HG03575 (cell line): ENCODE data around the gene ZBED5.
"Not testable (repeated sequence)": the region's sequence is repeated elsewhere in the genome, so short reads cannot be mapped to it uniquely, and the experiment has no call there.

Experiments
- ATAC-seq: cut with Tn5 transposase; IDR thresholded peaks from one replicate; pipeline ENCODE4 v1.9.1; 2021; ENCODE audit not compliant: unreplicated experiment, insufficient number of reproducible peaks, low FRiP score; ENCODE audit errors: extremely low read depth

Gene ZBED5

DNA sequence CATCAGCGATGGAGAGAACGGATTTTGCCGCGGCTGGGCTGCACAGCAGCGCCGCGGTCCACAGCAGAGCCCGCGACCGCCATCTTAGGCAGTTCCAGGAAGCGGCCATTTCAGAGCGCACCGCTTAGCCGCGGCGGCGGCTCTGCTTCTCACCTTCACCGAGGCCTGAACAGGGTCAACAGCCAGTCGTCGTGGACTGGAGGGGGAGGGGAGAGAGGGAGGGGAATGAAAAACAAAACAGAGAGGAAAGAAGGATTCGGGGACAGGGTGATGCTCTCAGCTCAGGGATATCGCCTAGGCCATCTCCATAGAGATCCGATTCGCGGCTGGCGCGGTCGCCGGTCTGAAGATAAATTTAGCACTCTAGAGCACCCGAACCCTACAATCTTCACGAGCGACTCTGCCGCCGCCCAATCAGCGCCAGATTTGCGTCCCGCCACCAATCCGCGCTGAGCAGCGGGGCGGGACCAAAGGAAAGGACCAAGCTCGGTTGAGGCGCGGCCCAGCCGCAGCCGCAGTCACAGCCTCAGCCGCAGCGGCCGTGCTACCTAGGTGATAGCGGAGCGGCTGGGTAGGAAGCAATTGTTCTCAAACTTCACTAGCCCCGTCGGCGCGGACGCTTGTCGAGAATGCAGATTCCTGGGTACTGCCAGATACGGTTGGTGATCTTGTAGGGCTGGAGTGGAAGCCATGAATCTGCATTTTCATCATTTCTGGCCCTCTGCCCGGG lies at the start of gene ZBED5:
Gene ZBED5 (minus strand): TSS at position 345 of the 730 bp plus-strand sequence. CDS start 3,108 bp downstream, outside the sequence.
- ATAC-seq = peak; percentile 79

DNA sequence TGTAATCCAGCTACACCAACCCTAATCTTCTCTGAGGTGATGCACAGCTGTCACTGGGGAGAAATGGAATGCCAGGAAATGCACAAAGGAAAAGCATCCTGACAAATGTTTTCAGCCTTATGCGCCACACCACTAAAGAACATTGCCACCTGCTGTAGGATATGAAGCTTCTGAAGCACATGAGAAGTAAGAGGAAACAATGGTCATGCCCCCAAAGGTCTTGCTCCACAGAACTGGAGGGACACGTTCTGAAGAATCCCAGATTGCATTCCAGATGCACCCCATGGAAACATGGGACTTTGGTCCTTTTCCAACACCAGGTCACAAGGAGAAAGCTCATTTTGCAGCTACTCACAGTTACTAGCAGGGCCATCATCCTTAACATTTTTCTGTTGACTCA lies 48.7 kb upstream of the ZBED5 start:
- no peak for ATAC-seq

DNA sequence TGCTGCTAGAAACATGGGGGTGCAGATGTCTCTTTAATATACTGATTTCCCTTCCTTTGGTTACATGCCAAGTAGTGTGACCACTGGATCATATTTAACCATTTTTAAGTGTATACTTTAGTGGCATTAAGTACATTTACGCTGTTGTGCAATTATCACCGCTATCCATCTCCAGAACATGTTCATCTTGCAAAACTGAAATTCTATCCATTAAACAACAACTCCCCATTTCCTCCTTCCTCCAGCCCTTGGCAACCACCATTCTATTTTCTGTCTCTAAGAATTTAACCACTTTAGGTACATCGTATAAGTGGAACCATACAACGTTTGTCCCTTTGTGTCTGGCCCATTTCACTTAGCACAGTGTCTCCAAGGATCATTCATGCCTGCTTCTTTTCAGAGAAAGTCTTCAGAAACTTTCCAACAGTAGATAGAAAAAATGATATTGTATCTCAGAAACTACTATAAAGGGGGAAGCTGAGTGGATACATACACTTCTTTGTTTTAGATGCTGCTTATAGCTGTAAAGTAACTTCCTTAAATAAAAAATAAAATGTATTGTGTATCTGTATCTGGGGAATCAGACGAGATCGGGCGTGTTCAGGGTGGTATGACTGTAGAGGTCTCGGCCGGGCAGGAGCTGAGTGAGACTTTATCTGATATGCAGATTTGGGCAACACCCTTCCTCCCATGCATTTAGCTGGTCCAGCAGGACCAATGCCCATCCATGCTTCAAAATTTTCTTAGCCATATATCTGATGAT lies 44.6 kb upstream of the ZBED5 start:
- no peak for ATAC-seq

DNA sequence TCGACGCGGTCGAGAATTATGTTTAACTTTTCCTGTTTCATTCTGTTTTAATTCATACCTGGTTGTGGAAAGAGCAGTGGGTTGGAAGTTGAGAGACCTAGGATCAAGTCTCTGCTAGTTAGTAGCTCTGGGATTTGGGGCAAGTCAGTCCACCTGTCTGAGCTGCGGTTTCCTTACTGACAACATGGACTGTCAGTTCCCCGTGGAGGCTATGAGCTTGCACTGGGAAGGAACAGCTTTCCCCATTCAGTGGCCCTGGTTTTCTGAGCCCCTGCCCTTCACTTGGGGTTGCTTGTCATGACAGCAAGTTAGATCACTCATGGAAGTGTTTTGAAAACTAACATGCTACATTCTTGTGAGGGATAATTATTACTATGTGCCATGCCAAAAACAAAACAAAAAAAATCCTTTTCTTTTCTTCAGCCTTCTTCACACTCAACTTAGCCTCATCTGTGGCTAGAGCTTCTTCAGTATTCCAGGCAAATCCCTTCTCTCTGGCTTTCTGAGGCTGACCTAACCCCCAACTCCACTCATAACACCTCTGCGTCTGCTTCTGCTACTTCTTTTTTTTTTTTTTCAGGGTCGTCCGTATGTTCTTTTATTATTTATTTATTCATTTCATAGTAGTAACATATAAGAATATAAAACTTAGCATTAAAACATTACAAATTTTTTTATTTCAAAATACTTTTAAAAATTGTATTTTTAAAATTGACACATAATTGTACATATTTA lies 43.0 kb upstream of the ZBED5 start:
- ATAC-seq = no peak

GRCh38 chr11:10899121-10899830 lies 41.4 kb upstream of the ZBED5 start:
- no peak for ATAC-seq

DNA sequence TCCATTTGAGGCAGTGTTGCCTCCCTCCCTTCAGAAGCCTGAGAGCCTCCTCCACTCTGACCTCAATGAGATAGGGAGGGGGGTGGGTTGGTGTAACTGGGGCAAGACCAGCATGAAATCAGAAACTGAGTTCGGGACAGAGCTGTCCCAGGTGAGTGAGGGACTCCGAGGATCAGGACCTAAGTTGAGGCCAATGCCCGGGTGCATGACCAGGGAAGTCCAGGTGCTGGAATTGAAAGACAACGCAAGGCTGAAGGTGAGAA lies 40.8 kb upstream of the ZBED5 start:
- ATAC-seq = no peak

DNA sequence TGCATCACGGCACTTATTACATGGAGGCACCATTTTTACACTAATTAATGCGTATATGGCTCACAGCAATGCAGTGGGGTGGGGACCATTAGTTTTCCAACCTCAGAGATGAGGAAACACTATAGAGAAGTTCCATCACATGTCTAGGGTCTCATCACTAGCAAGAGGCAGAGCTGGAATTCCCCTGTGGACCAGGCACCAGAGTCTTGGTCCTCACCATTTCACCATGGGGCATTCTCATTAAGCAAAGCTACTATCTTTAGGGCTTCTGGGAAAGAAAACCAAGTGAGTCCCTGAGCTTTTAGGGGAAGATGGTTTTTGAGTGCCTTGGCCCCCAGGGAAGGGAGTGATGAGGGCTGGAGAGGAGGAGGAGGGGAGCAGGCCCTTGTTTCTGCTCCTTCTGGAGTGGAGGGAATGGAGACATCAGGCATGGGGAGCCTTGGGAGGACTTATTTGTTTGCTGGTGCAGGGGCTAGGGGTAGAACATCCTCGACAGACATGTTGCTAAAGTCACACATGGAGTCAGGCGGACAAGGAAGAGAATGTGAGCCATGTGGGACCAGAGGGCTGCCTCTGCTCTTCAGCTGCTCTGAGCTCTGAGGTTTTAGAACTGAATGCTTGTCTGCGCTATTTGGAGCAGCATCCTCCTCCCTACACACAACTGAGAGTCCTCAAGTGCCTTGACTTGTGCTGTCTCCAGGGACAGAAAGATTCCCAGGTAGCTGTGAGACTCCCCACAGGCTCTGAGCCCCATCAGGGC lies 40.3 kb upstream of the ZBED5 start:
- no peak for ATAC-seq

DNA sequence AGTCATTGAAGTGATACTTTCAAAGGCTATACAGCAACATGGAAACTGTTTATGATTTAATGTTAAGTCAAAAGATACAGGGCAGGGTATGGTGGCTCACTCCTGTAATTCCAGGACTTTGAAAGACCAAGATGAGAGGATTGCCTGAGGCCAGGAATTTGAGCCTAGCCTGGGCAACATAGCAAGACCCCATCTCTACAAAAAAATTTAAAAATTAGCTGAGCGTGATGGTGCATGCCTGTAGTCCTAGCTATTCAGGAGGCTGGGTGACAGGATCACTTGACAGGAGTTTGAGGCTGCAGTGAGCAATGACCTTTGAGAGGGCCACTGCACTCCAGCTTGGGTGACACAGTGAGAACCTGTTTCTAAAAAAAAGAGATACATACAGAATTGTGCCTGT lies 39.3 kb upstream of the ZBED5 start:
- ATAC-seq = no peak

DNA sequence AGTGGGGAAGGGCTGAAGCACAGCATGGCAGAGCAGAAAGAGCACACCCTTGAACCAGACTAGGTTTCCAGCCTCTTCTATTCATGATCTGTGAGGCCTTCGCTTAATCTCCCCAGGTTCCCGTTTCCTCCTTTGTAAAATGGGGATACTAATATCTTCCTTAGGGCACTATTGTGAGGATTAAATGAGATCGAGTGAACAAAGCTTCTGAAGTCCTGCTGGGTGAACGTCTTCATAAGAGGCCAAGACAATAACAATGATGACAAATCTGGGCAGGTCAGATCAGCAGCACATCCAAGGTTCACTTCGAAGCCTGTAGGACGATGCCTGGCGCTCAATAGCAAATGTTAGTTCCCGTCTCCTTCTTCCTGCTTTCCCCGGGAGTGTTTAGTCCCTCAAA lies 38.6 kb upstream of the ZBED5 start:
- ATAC-seq = no peak

DNA sequence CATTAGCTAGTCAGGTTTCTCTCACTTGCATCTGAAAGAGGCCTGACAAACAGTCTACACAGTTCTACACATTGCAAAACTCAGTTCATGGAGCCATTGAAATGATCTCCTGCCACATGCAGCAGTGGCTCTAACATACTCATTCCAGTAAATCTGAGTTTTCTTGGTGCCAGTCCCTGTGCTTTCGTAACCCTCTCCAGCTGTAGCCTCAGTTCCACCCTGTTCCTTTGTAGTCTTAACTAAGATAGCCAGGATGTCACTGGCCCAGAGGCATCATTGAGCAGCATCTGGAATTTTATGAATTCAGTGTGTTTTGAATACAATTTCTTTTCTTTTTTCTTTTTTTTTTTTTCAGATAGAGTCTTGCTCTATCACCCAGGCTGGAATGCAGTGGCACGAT lies 37.4 kb upstream of the ZBED5 start:
- no peak for ATAC-seq

DNA sequence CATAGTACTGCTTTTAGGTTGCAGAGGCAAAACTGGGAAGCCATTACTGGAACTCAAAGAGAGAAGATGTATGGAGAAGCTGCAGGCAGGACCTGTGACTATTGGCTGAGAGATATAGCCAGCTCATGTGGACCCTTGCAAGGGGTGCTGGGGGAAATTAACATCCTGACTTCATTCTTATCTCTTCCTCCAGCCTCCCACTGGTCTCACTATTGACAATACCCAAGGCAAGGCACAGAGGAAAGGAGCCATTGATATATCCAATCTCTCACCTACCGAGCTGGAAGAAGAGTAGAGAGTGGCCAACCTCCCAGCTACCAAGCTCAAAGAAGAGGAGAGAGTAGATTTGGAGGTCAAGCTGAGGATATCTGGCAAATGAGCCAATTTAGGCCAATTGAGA lies 36.8 kb upstream of the ZBED5 start:
- no peak for ATAC-seq

GRCh38 chr11:10893714-10894151 lies 35.9 kb upstream of the ZBED5 start:
- ATAC-seq = no peak

- ATAC-seq = no peak
Observed at GRCh38 chr11:10892250-10892649, 34.4 kb upstream of the ZBED5 start.

GRCh38 chr11:10891151-10891720 lies 33.4 kb upstream of the ZBED5 start:
- ATAC-seq = no peak

- ATAC-seq = not testable (repeated sequence)
Observed at GRCh38 chr11:10890083-10890482, 32.2 kb upstream of the ZBED5 start.

GRCh38 chr11:10887307-10887706 lies 29.5 kb upstream of the ZBED5 start:
- ATAC-seq = no peak

- ATAC-seq = no peak
Observed at GRCh38 chr11:10886652-10887250, 28.9 kb upstream of the ZBED5 start.

DNA sequence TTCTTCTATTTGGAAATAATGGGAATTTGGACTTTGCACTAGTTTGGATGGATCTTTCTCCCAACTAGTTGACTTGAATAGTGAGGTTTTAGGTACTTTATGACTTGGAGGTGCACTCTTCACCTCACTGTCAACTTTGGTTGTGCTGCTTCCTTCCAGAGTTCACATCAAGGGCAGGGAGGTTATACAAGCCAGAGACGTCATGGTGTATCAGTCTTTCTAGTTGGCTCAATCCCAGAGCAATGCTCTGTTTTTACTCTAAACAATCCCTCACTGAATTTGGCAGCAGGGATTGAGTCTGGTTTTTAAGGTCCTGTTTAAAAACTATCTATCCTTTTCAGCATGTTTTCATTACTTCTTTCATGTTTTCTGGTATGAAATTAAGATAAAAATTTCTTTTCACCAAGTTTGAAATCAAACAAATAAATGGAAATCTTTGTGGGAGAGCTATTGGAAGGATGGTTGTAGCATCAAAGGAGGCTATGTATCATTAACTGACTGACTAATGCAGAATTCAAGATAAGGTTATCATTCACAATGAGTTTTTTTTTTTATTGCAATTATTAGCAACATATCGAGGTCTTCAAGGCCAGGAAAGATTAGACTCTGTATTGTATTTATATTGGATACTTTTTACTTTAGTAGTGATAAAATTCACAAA lies 28.0 kb upstream of the ZBED5 start:
- ATAC-seq = no peak
